NB4 (cell line): ENCODE data around the gene PALD1.

Source experiments
- CTCF ChIP-seq: IDR thresholded peaks from one replicate; pipeline ENCODE4 v1.5.1; 2012; ENCODE audit warnings: low read depth, low read length
- MAX ChIP-seq: IDR thresholded peaks from 2 replicates; pipeline ENCODE4 v1.6.1; 2011; ENCODE audit warnings: low read depth, low read length
- MYC ChIP-seq: IDR thresholded peaks from 2 replicates; pipeline ENCODE4 v1.6.1; 2011; ENCODE audit warnings: low read depth, low read length
- POLR2A ChIP-seq: IDR thresholded peaks from 2 replicates; pipeline ENCODE4 v1.6.1; 2011; ENCODE audit warnings: mild to moderate bottlenecking; ENCODE audit not compliant: insufficient read length; ENCODE audit errors: extremely low read depth

- TF ChIP-seq MYC (no peak), POLR2A (no peak), CTCF (no peak), MAX (no peak)
Observed at GRCh38 chr10:70457759-70458305, 20.7 kb upstream of the PALD1 start.
